Panc1 (cell line): Measurements from ENCODE around the gene CPA1. TPM values are rescaled to one million over a fixed set of nuclear protein-coding genes. Genes with fewer than 3 reads are reported as not detected.

Source experiments
- ATAC-seq: fragments of 200-7000 bp; cut with Tn5 transposase; 2 replicates; pipeline ENCODE4 v1.9.1; 2020; ENCODE audit warnings: mild to moderate bottlenecking, moderate library complexity
- BruUV-seq: library from RNA; stranded (reverse); fragments of 400-500 nt; replicated peaks from 2 replicates; lab custom pipeline; 2021; lab: Mats Ljungman, UMichigan
- CTCF ChIA-PET: fragments of 300-600 bp; sonication (Branson Sonifier 250); formaldehyde crosslinking; loops from one replicate; lab custom pipeline; 2022; ENCODE audit warnings: antibody characterized with exemption; lab: Charles Lee
- POLR2A ChIA-PET: fragments of 300-600 bp; sonication (Branson Sonifier 250); formaldehyde crosslinking; loops from one replicate; lab custom pipeline; 2022; ENCODE audit warnings: antibody characterized with exemption; lab: Charles Lee
- DNase-seq: peaks from one replicate; pipeline ENCODE4 v3.0.0-alpha.2; 2010; ENCODE audit warnings: low read depth, low spot score
- H3K27ac ChIP-seq: 2 replicates; pipeline ENCODE4 v1.5.1; 2011; ENCODE audit warnings: mild to moderate bottlenecking, low read length, inconsistent platforms
- H3K27me3 ChIP-seq: fragments of 200-500 bp; sonication (Bioruptor generic); 2 replicates; pipeline ENCODE4 v1.6.0; 2014; ENCODE audit warnings: low read length, inconsistent platforms; ENCODE audit not compliant: control insufficient read depth, insufficient read depth
- H3K36me3 ChIP-seq: fragments of 200-500 bp; sonication (Bioruptor generic); 2 replicates; pipeline ENCODE4 v1.5.1; 2014; ENCODE audit warnings: inconsistent platforms, mild to moderate bottlenecking, low read length, moderate library complexity; ENCODE audit not compliant: control insufficient read depth, insufficient read depth
- H3K4me1 ChIP-seq: 2 replicates; pipeline ENCODE4 v1.5.1; 2011; ENCODE audit warnings: inconsistent platforms, mild to moderate bottlenecking, low read length, moderate library complexity; ENCODE audit not compliant: control insufficient read depth, insufficient read depth
- H3K4me3 ChIP-seq, 2 experiments: 2 replicates each; pipeline ENCODE4 v1.5.1; 2011 to 2012; ENCODE audit warnings: low read depth in 2 of 2, low read length in 2 of 2, mild to moderate bottlenecking in 2 of 2, inconsistent platforms in 1 of 2, moderate library complexity in 1 of 2
- H3K9me3 ChIP-seq: fragments of 200-500 bp; sonication (Bioruptor generic); 2 replicates; pipeline ENCODE4 v1.5.1; 2014; ENCODE audit warnings: low read depth, mild to moderate bottlenecking, inconsistent platforms, low read length, moderate library complexity; ENCODE audit not compliant: control insufficient read depth, insufficient read depth
- CTCF ChIP-seq: fragments of 450-650 bp; IDR thresholded peaks from 2 replicates; pipeline ENCODE4 v1.5.1; 2017; ENCODE audit warnings: mild to moderate bottlenecking
- POLR2AphosphoS5 ChIP-seq: IDR thresholded peaks from 2 replicates; pipeline ENCODE4 v1.6.1; 2012; ENCODE audit warnings: mild to moderate bottlenecking, low read depth, low read length, moderate library complexity
- REST ChIP-seq, 2 experiments: IDR thresholded peaks; 2 replicates each; pipeline ENCODE4 v1.6.1; 2011 to 2012; ENCODE audit warnings: low read depth in 2 of 2, control low read depth in 1 of 2, low read length in 1 of 2, mild to moderate bottlenecking in 1 of 2, moderate library complexity in 1 of 2; ENCODE audit not compliant: insufficient read depth in 1 of 2
- SIN3A ChIP-seq: IDR thresholded peaks from 2 replicates; pipeline ENCODE4 v1.6.1; 2012; ENCODE audit warnings: low read depth, mild to moderate bottlenecking, low read length, moderate library complexity, borderline replicate concordance; ENCODE audit not compliant: insufficient read depth
- TCF7L2 ChIP-seq: IDR thresholded peaks from 2 replicates; pipeline ENCODE4 v1.6.1; 2011; ENCODE audit warnings: mild to moderate bottlenecking, low read depth, low read length, inconsistent platforms
- in situ Hi-C: cut with HindIII; loops from 2 replicates; pipeline ENCODE4 v1.10.0; 2016; ENCODE audit warnings: low sequenced_read_pairs, low pct_unique_long_range_greater_than_20kb
- intact Hi-C: fragments of 100-400 bp; cut with micrococcal nuclease; formaldehyde crosslinking; loops from one replicate; pipeline ENCODE4 v1.10.0; 2022; ENCODE audit not compliant: unreplicated experiment
- total RNA-seq: library from RNA; stranded (reverse); gene quantifications from one replicate; pipeline ENCODE4 v1.2.1, GENCODE V29; 2021; ENCODE audit not compliant: unreplicated experiment

The CPA1 gene
- total RNA-seq, 1 experiment from 2014 or later: 7.6 TPM

- no peak for ATAC-seq
- intact Hi-C loops (no loop called here), in situ Hi-C loops (no loop called here)
Measured at GRCh38 chr7:130398526-130399090, 18.3 kb downstream of the CPA1 start.

DNA sequence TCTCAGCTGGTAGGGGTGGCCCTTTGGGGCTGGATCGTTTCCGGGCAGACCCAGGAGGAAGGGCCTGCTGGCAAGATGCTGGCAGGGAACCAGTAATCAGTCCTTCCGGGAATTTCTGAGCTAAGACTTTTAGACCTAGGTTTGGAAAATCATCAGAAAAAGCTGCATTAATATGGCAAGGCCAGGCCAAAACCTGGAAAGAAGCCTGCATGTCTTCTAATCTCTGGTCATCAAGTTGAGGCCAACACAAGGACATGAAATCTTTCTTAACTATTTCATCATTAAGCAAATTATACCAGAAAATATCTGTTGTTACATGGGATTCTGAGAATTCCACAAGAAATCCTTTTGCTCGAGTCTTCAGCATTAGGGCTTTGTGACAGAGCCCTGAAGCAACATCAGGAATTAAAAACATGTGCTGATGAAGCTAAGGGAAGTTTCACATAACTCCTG lies 19.9 kb downstream of the CPA1 start:
- Histone ChIP-seq H3K9me3 (no peaks in the 10 kb centered on the region), H3K36me3 (no peaks in the 10 kb centered on the region), H3K4me3 (no peak overlapping the region), H3K4me1 (no peaks in the 10 kb centered on the region), H3K27ac (no peak overlapping the region), H3K27me3 (no peaks in the 10 kb centered on the region)
- ChIA-PET CTCF (no interaction called here), POLR2A (no interaction called here)
- intact Hi-C loops: no loop called here
- BruUV-seq: no TSS peak
- in situ Hi-C loops: no loop called here
- TF ChIP-seq SIN3A: no peak
- no peak for TF ChIP-seq POLR2AphosphoS5
- DNase-seq: no peak
- no peak for ATAC-seq

More at GRCh38 chr7:130398526-130399090, 18.3 kb downstream of the CPA1 start:
- no peaks in the 10 kb centered on the region for H3K27me3 ChIP-seq
- H3K9me3 ChIP-seq: no peaks in the 10 kb centered on the region
- H3K36me3 ChIP-seq: no peaks in the 10 kb centered on the region
- H3K4me1 ChIP-seq: no peaks in the 10 kb centered on the region
- no peak for TF ChIP-seq REST (IDR thresholded peaks at IDR 0.05; ENCODE audit: insufficient read depth in 1 of 2, low read depth in 2 of 2, low read length in 1 of 2)
- no peak for TF ChIP-seq POLR2AphosphoS5
- no peak for TF ChIP-seq SIN3A
- TF ChIP-seq TCF7L2: no peak
- H3K27ac ChIP-seq: no peak overlapping the region
- H3K4me3 ChIP-seq: no peak overlapping the region
- ChIA-PET POLR2A (no interaction called here), CTCF (no interaction called here)
- BruUV-seq: no TSS peak
- DNase-seq: no peak

DNA sequence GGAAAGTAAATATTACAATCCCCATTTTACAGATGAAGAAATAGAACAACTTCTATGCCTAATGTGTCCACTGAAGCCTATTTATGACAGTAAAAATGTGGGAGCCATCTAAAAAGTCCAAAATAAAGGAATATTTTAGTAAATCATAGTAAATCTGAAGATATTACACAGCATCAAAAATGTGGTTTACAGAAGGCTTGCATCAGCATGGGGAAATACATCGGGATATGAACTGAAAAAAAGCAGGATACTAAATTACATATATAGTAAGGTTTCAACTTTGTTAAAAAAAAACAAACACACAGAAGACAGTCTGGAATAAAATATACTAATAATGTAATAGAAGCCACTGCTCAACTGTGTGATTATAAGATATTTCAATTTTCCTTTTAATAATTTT lies 20.8 kb downstream of the CPA1 start:
- ATAC-seq: no peak
- in situ Hi-C loops: no loop called here
- no peaks in the 10 kb centered on the region for H3K4me1 ChIP-seq
- H3K27ac ChIP-seq: no peak overlapping the region
- no peaks in the 10 kb centered on the region for H3K27me3 ChIP-seq
- no peaks in the 10 kb centered on the region for H3K9me3 ChIP-seq
- ChIA-PET CTCF (no interaction called here), POLR2A (no interaction called here)
- no TSS peak for BruUV-seq
- no peak for DNase-seq
- H3K4me3 ChIP-seq: no peak overlapping the region
- TF ChIP-seq TCF7L2 (no peak), CTCF (no peak), REST (IDR thresholded peaks at IDR 0.05; ENCODE audit: insufficient read depth in 1 of 2, low read depth in 2 of 2, low read length in 1 of 2) (no peak), POLR2AphosphoS5 (no peak), SIN3A (no peak)
- intact Hi-C loops: no loop called here
- H3K36me3 ChIP-seq: no peaks in the 10 kb centered on the region
